Measurements from ENCODE around the gene CFL2.

Gene CFL2

GRCh38 chr14:34676516-34677211, 37.7 kb downstream of the CFL2 start:
- Histone ChIP-seq H3K27me3 (replicated peaks in 2 of 5; ENCODE audit: control insufficient read depth in 4 of 5, insufficient read depth in 5 of 5, low read length in 4 of 5) (no peaks in the 10 kb centered on the region), H3K27ac (ENCODE audit: insufficient read depth in 1 of 2, low read depth in 1 of 2, low read length in 2 of 2, poor library complexity in 1 of 2, severe bottlenecking in 2 of 2) (no peak overlapping the region), H3K4me3 (ENCODE audit: control insufficient read depth in 1 of 7, extremely low read depth in 1 of 7, insufficient read depth in 4 of 7, low read depth in 2 of 7, low read length in 6 of 7) (no peak overlapping the region), H3K36me3 (ENCODE audit: control insufficient read depth in 4 of 4, insufficient read depth in 4 of 4, low read length in 3 of 4) (no peaks in the 10 kb centered on the region), H3K4me1 (ENCODE audit: control extremely low read depth in 1 of 4, control insufficient read depth in 4 of 4, insufficient read depth in 4 of 4, low read length in 3 of 4) (no peaks in the 10 kb centered on the region), H3K9me3 (ENCODE audit: control extremely low read depth in 1 of 5, control insufficient read depth in 4 of 5, insufficient read depth in 2 of 5, low read depth in 1 of 5, low read length in 4 of 5) (no peaks in the 10 kb centered on the region)
- CTCF ChIA-PET, result interaction anchor here (0.6 kb wide), 1 partner anchor 404 kb away, joined by 4 read pairs; no protein-coding TSS in a partner anchor
- WGBS (ENCODE audit: insufficient coverage), result 91% methylated on average over 5 of the region's 7 CpGs
- POLR2A ChIA-PET, result no interaction called here
- DNase-seq, result no peak

GRCh38 chr14:34673702-34674101, 40.7 kb downstream of the CFL2 start:
- no CpG with 5 or more reads among the region's 1 CpG for WGBS (ENCODE audit: insufficient coverage)
- POLR2A ChIA-PET, result no interaction called here

DNA sequence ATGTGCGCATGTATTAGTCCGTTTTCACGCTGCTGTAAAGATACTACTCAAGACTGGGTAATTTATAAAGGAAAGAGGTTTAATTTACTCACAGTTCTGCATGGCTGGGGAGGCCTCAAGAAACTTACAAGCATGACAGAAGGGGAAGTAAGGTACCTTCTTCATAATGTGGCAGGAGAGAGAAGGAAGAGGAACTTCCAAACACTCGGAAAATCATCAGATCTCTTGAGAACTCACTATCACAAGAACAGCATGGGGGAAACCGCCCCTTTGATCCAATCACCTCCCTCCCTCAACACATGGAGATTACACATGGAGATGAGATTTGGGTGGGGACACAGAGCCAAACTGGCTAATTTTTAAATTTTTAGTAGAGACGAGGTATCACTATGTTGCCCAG, 42.7 kb downstream of the CFL2 start:
- ChIA-PET CTCF (interaction anchor here (1.0 to 6.0 kb wide), 8 partner anchors 22 to 744 kb away, joined by 3 to 71 read pairs (median 4); partner anchors contain the start of gene CFL2), POLR2A (no interaction called here)
- WGBS (ENCODE audit: insufficient coverage), result 85% methylated on average over 4 of the region's 6 CpGs

More at GRCh38 chr14:34673702-34674101, 40.7 kb downstream of the CFL2 start:
- DNase-seq, result no peak
- H3K36me3 ChIP-seq (ENCODE audit: control insufficient read depth in 4 of 4, insufficient read depth in 4 of 4, low read length in 3 of 4), result no peaks in the 10 kb centered on the region
- H3K4me3 ChIP-seq (ENCODE audit: control insufficient read depth in 1 of 7, extremely low read depth in 1 of 7, insufficient read depth in 4 of 7, low read depth in 2 of 7, low read length in 6 of 7), result no peak overlapping the region
- CTCF ChIA-PET, result interaction anchor here (0.9 to 6.0 kb wide), 8 partner anchors 16 to 1010 kb away, joined by 3 to 71 read pairs (median 4); partner anchors contain the start of gene CFL2
- H3K27me3 ChIP-seq (replicated peaks in 2 of 5; ENCODE audit: control insufficient read depth in 4 of 5, insufficient read depth in 5 of 5, low read length in 4 of 5), result no peaks in the 10 kb centered on the region
- H3K4me1 ChIP-seq (ENCODE audit: control extremely low read depth in 1 of 4, control insufficient read depth in 4 of 4, insufficient read depth in 4 of 4, low read length in 3 of 4), result no peaks in the 10 kb centered on the region
- no peaks in the 10 kb centered on the region for H3K9me3 ChIP-seq (ENCODE audit: control extremely low read depth in 1 of 5, control insufficient read depth in 4 of 5, insufficient read depth in 2 of 5, low read depth in 1 of 5, low read length in 4 of 5)
- no peak overlapping the region for H3K27ac ChIP-seq (ENCODE audit: insufficient read depth in 1 of 2, low read depth in 1 of 2, low read length in 2 of 2, poor library complexity in 1 of 2, severe bottlenecking in 2 of 2)

GRCh38 chr14:34668111-34668510, 46.3 kb downstream of the CFL2 start:
- H3K27me3 ChIP-seq (replicated peaks in 2 of 5; ENCODE audit: control insufficient read depth in 4 of 5, insufficient read depth in 5 of 5, low read length in 4 of 5), result no peaks in the 10 kb centered on the region
- ChIA-PET POLR2A (no interaction called here), CTCF (interaction anchor here (6.0 kb wide), 1 partner anchor 56 kb away, joined by 71 read pairs; no protein-coding TSS in a partner anchor)
- no peak overlapping the region for H3K4me3 ChIP-seq (ENCODE audit: control insufficient read depth in 1 of 7, extremely low read depth in 1 of 7, insufficient read depth in 4 of 7, low read depth in 2 of 7, low read length in 6 of 7)
- DNase-seq, result no peak
- H3K36me3 ChIP-seq (ENCODE audit: control insufficient read depth in 4 of 4, insufficient read depth in 4 of 4, low read length in 3 of 4), result no peaks in the 10 kb centered on the region
- no peaks in the 10 kb centered on the region for H3K9me3 ChIP-seq (ENCODE audit: control extremely low read depth in 1 of 5, control insufficient read depth in 4 of 5, insufficient read depth in 2 of 5, low read depth in 1 of 5, low read length in 4 of 5)
- 93% methylated on average over 2 of the region's 2 CpGs for WGBS (ENCODE audit: insufficient coverage)
- H3K27ac ChIP-seq (ENCODE audit: insufficient read depth in 1 of 2, low read depth in 1 of 2, low read length in 2 of 2, poor library complexity in 1 of 2, severe bottlenecking in 2 of 2), result no peak overlapping the region
- H3K4me1 ChIP-seq (ENCODE audit: control extremely low read depth in 1 of 4, control insufficient read depth in 4 of 4, insufficient read depth in 4 of 4, low read length in 3 of 4), result peaks cover 4 to 12% (median 11%) of the 10 kb centered on the region in 4 experiments

More for the DNA sequence above, 42.7 kb downstream of the CFL2 start:
- no peak overlapping the region for H3K4me3 ChIP-seq (ENCODE audit: control insufficient read depth in 1 of 7, extremely low read depth in 1 of 7, insufficient read depth in 4 of 7, low read depth in 2 of 7, low read length in 6 of 7)
- no peaks in the 10 kb centered on the region for H3K36me3 ChIP-seq (ENCODE audit: control insufficient read depth in 4 of 4, insufficient read depth in 4 of 4, low read length in 3 of 4)
- H3K27me3 ChIP-seq (replicated peaks in 2 of 5; ENCODE audit: control insufficient read depth in 4 of 5, insufficient read depth in 5 of 5, low read length in 4 of 5), result no peaks in the 10 kb centered on the region
- no peaks in the 10 kb centered on the region for H3K9me3 ChIP-seq (ENCODE audit: control extremely low read depth in 1 of 5, control insufficient read depth in 4 of 5, insufficient read depth in 2 of 5, low read depth in 1 of 5, low read length in 4 of 5)
- H3K27ac ChIP-seq (ENCODE audit: insufficient read depth in 1 of 2, low read depth in 1 of 2, low read length in 2 of 2, poor library complexity in 1 of 2, severe bottlenecking in 2 of 2), result no peak overlapping the region
- DNase-seq, result no peak
- H3K4me1 ChIP-seq (ENCODE audit: control extremely low read depth in 1 of 4, control insufficient read depth in 4 of 4, insufficient read depth in 4 of 4, low read length in 3 of 4), result no peaks in the 10 kb centered on the region

- ChIA-PET POLR2A (no interaction called here), CTCF (no interaction called here)
- H3K4me3 ChIP-seq (ENCODE audit: control insufficient read depth in 1 of 7, extremely low read depth in 1 of 7, insufficient read depth in 4 of 7, low read depth in 2 of 7, low read length in 6 of 7), result no peak overlapping the region
- H3K27ac ChIP-seq (ENCODE audit: insufficient read depth in 1 of 2, low read depth in 1 of 2, low read length in 2 of 2, poor library complexity in 1 of 2, severe bottlenecking in 2 of 2), result no peak overlapping the region
- peaks cover 4 to 12% (median 11%) of the 10 kb centered on the region in 4 experiments for H3K4me1 ChIP-seq (ENCODE audit: control extremely low read depth in 1 of 4, control insufficient read depth in 4 of 4, insufficient read depth in 4 of 4, low read length in 3 of 4)
- H3K27me3 ChIP-seq (replicated peaks in 2 of 5; ENCODE audit: control insufficient read depth in 4 of 5, insufficient read depth in 5 of 5, low read length in 4 of 5), result no peaks in the 10 kb centered on the region
- H3K36me3 ChIP-seq (ENCODE audit: control insufficient read depth in 4 of 4, insufficient read depth in 4 of 4, low read length in 3 of 4), result no peaks in the 10 kb centered on the region
- DNase-seq, result no peak
- WGBS (ENCODE audit: insufficient coverage), result 98% methylated on average over 7 of the region's 7 CpGs
- H3K9me3 ChIP-seq (ENCODE audit: control extremely low read depth in 1 of 5, control insufficient read depth in 4 of 5, insufficient read depth in 2 of 5, low read depth in 1 of 5, low read length in 4 of 5), result no peaks in the 10 kb centered on the region
Observed at GRCh38 chr14:34667007-34667406, 47.4 kb downstream of the CFL2 start.

DNA sequence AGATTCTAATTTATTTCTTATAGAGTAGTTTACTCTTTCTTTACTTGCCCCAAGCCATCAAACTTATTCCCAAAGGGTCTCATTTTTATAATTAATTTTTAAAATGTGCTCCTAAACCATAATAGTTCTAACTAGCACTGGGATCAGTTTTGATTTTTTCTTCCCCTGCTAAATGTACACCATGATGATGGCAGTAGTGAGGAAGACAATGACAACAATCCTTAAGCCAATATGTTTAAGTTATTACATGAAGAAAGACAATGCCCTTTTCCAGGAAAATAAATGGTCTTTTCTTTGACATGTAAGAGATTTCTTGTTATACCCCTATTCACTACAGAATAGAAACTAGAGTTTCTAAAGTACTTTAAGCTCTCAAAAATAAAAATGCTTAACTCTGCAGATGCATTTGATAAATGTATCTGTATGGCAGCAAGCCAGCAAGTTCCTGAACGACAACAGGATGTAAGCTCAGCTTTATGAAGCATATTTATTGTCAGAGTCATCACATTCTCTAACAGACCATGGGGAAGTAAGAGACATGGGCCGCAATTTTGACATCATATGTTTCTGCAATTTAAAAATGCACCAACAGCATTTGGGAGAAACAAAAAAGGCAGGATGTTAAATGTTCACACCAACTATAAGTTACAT, 48.5 kb downstream of the CFL2 start:
- POLR2A ChIA-PET, result no interaction called here
- DNase-seq, result peak; percentile 33 to 84 (median 83)
- WGBS (ENCODE audit: insufficient coverage), result 0% methylated on average over 2 of the region's 2 CpGs

DNA sequence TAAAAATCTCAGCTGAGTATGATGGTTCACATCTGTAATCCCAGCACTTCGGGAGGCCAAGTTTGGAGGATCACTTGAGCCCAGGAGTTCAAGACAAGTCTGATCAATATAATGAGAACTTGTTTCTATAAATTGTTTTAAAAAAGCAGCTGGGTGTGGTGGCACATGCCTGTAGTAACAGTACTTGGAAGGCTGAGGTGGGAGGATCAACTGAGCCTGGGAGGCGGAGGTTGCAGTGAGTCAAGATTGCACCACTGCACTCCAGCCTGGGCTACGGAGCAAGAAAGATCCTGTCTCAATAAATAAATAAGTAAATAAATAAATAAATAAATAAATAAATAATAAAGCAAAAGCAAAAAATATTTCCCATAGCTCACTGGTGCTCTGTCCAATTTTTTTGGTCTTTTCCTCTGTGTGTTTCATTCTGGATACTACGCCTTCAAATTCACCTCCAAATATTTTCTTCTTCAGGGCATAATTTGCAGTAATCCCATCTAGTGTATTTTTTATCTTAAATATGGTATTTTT, 51.8 kb downstream of the CFL2 start:
- Histone ChIP-seq H3K4me1 (ENCODE audit: control extremely low read depth in 1 of 4, control insufficient read depth in 4 of 4, insufficient read depth in 4 of 4, low read length in 3 of 4) (peaks cover 4 to 12% (median 11%) of the 10 kb centered on the region in 4 experiments), H3K27ac (ENCODE audit: insufficient read depth in 1 of 2, low read depth in 1 of 2, low read length in 2 of 2, poor library complexity in 1 of 2, severe bottlenecking in 2 of 2) (no peak overlapping the region), H3K4me3 (ENCODE audit: control insufficient read depth in 1 of 7, extremely low read depth in 1 of 7, insufficient read depth in 4 of 7, low read depth in 2 of 7, low read length in 6 of 7) (no peak overlapping the region), H3K36me3 (ENCODE audit: control insufficient read depth in 4 of 4, insufficient read depth in 4 of 4, low read length in 3 of 4) (no peaks in the 10 kb centered on the region), H3K27me3 (replicated peaks in 2 of 5; ENCODE audit: control insufficient read depth in 4 of 5, insufficient read depth in 5 of 5, low read length in 4 of 5) (no peaks in the 10 kb centered on the region), H3K9me3 (ENCODE audit: control extremely low read depth in 1 of 5, control insufficient read depth in 4 of 5, insufficient read depth in 2 of 5, low read depth in 1 of 5, low read length in 4 of 5) (peaks cover 0 to 5% (median 0%) of the 10 kb centered on the region in 5 experiments)
- ChIA-PET CTCF (interaction anchor here (0.8 to 1.2 kb wide), 3 partner anchors 8 to 13 kb away, joined by 3 to 4 read pairs (median 3); no protein-coding TSS in a partner anchor), POLR2A (no interaction called here)
- 100% methylated on average over 1 of the region's 4 CpGs for WGBS (ENCODE audit: insufficient coverage)
- no peak for DNase-seq

More for the DNA sequence above, 48.5 kb downstream of the CFL2 start:
- Histone ChIP-seq H3K4me3 (ENCODE audit: control insufficient read depth in 1 of 7, extremely low read depth in 1 of 7, insufficient read depth in 4 of 7, low read depth in 2 of 7, low read length in 6 of 7) (peak overlapping the region in 1 of 7 experiments; percentile 38), H3K9me3 (ENCODE audit: control extremely low read depth in 1 of 5, control insufficient read depth in 4 of 5, insufficient read depth in 2 of 5, low read depth in 1 of 5, low read length in 4 of 5) (peaks cover 0 to 3% (median 0%) of the 10 kb centered on the region in 5 experiments), H3K4me1 (ENCODE audit: control extremely low read depth in 1 of 4, control insufficient read depth in 4 of 4, insufficient read depth in 4 of 4, low read length in 3 of 4) (peaks cover 4 to 12% (median 11%) of the 10 kb centered on the region in 4 experiments), H3K36me3 (ENCODE audit: control insufficient read depth in 4 of 4, insufficient read depth in 4 of 4, low read length in 3 of 4) (no peaks in the 10 kb centered on the region), H3K27ac (ENCODE audit: insufficient read depth in 1 of 2, low read depth in 1 of 2, low read length in 2 of 2, poor library complexity in 1 of 2, severe bottlenecking in 2 of 2) (peak overlapping the region in 1 of 2 experiments; percentile 71), H3K27me3 (replicated peaks in 2 of 5; ENCODE audit: control insufficient read depth in 4 of 5, insufficient read depth in 5 of 5, low read length in 4 of 5) (no peaks in the 10 kb centered on the region)
- CTCF ChIA-PET, result no interaction called here

All from common myeloid progenitor, CD34-positive (primary cell).